H1 (cell line): ENCODE data around the gene CDK19. TPM values are rescaled to one million over a fixed set of nuclear protein-coding genes. Genes with fewer than 3 reads are reported as not detected.

Source experiments
- CHD2 ChIP-seq: IDR thresholded peaks from 2 replicates; pipeline ENCODE4 v1.6.1; 2012; ENCODE audit warnings: low read length, improper control_type of control experiment
- EZH2 ChIP-seq: fragments of 200-600 bp; sonication (generic); IDR thresholded peaks from 2 replicates; pipeline ENCODE4 v1.7.1; 2012; ENCODE audit warnings: low read depth, mild to moderate bottlenecking, moderate library complexity, low read length, inconsistent platforms; ENCODE audit not compliant: severe bottlenecking
- POLR2A ChIP-seq, 2 experiments: IDR thresholded peaks; 1 replicate in 1 of 2; 2 replicates in 1 of 2; pipeline ENCODE4 v1.6.1; 2011; ENCODE audit warnings: low read depth in 2 of 2, low read length in 2 of 2, mild to moderate bottlenecking in 2 of 2; ENCODE audit errors: control extremely low read depth in 1 of 2
- POLR2AphosphoS5 ChIP-seq: IDR thresholded peaks from 2 replicates; pipeline ENCODE4 v1.6.1; 2011; ENCODE audit warnings: low read depth, low read length
- POU5F1 ChIP-seq: IDR thresholded peaks from 2 replicates; pipeline ENCODE4 v1.6.1; 2011; ENCODE audit warnings: low read depth, mild to moderate bottlenecking, low read length, moderate library complexity
- RFX5 ChIP-seq: IDR thresholded peaks from 2 replicates; pipeline ENCODE4 v1.6.1; 2011; ENCODE audit warnings: low read depth, low read length, improper control_type of control experiment, borderline replicate concordance
- SIX5 ChIP-seq: IDR thresholded peaks from 2 replicates; pipeline ENCODE4 v1.6.1; 2011; ENCODE audit warnings: mild to moderate bottlenecking, low read depth, low read length
- polyA plus RNA-seq, 7 experiments: library from polyadenylated mRNA; depleted of rRNA in 3 of 7; stranded (reverse) in 5 of 7; unstranded in 2 of 7; fragments of >200 nt in 5 of 7; fragments of 200-250 nt in 2 of 7; gene quantifications; 1 replicate in 5 of 7; 2 replicates in 1 of 7; 4 replicates in 1 of 7; pipeline versions ENCODE4 v1.2.1 to v1.2.3, GENCODE V29; 2011 to 2013; ENCODE audit warnings: missing spikeins in 2 of 7, mixed read lengths in 2 of 7
- total RNA-seq: library from RNA; stranded (reverse); fragmentation: NEBNext Ultra II Directional; extraction: Animal tissue kit (Norgen Biotek cat#: 25700); gene quantifications from 2 replicates; pipeline ENCODE4 v1.2.1, GENCODE V29; 2021

CDK19 gene
- total and polyA plus RNA-seq, 2 of the 8 experiments (the other 6 are each of a cell fraction or from before 2014, with no cell fraction given) = 4.9 to 12.6 TPM

- TF ChIP-seq SIX5 (no peak), POU5F1 (no peak), EZH2 (no peak), POLR2A (IDR thresholded peaks at IDR 0.05; ENCODE audit: control extremely low read depth in 1 of 2, low read depth in 2 of 2, low read length in 2 of 2) (no peak), CHD2 (no peak), POLR2AphosphoS5 (no peak), RFX5 (no peak)
These were observed 58.5 kb downstream of the CDK19 start (continued) for GRCh38 chr6:110756817-110757216.
